NOMO-1 (cell line): Measurements from ENCODE around the gene BORCS5.

Source experiments
- DNase-seq, 2 experiments: peaks; one replicate each; lab custom pipeline; 2025; ENCODE audit not compliant: unreplicated experiment in 2 of 2; lab: John Stamatoyannopoulos, UW

The BORCS5 gene

GRCh38 chr12:12507121-12507520 lies 150.2 kb downstream of the BORCS5 start:
- no peak for DNase-seq

GRCh38 chr12:12508612-12509011 lies 151.7 kb downstream of the BORCS5 start:
- DNase-seq: peak in 1 of 2 experiments; percentile 21

DNA sequence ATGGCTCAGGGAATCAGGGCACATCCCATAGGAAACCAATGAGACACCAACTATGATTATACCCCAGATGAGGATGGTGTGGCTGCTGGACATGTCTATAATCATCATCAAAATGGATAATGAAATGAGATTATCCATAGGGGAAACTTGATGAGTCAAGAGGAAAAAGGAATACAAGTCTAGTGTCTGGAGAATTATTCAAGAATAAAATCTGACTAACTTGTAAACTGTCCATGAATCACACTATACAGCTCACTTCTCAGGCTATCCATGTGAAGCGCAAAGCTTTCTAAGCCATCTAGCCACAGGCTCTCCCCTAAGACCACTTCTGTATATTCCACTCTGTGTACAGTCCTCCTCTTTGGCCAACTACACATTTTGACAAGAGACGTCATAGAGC lies 153.3 kb downstream of the BORCS5 start:
- no peak for DNase-seq

- DNase-seq: no peak
Observed at GRCh38 chr12:12510551-12510950, 153.7 kb downstream of the BORCS5 start.

DNA sequence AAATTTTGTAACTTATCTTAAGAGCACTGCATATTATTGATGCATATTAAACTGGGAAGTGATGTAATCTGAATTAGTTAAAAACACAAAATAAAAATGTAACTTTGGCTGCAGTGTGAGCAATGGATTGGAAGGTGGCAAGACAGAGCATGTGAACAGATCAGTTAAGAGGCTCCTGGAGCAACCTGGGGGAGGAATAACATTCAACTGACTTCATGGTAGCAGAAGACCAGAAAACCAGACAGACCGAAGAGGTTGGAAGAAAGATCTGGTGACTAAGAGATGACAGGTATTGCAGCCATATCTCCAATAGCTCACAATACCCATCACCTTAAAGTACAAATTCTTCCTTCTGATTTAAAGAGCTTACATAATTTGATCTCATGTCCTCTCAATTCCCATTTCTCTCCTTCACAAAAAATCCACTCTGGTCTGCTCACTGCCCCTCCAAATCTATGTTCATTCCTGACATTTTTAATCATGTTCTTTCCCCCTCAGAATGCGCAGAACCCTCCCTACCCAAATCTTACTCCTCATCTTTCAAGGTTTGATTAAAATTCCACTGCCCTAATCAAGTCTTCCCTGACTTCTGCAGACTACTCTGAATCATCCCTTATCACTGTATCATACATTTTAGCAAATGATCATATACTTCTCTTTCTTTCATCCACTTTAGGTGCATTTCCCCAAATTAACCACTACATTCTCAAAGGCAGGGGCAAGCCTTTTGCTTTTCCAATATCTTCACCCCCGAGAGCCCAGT lies 154.3 kb downstream of the BORCS5 start:
- DNase-seq: no peak

DNA sequence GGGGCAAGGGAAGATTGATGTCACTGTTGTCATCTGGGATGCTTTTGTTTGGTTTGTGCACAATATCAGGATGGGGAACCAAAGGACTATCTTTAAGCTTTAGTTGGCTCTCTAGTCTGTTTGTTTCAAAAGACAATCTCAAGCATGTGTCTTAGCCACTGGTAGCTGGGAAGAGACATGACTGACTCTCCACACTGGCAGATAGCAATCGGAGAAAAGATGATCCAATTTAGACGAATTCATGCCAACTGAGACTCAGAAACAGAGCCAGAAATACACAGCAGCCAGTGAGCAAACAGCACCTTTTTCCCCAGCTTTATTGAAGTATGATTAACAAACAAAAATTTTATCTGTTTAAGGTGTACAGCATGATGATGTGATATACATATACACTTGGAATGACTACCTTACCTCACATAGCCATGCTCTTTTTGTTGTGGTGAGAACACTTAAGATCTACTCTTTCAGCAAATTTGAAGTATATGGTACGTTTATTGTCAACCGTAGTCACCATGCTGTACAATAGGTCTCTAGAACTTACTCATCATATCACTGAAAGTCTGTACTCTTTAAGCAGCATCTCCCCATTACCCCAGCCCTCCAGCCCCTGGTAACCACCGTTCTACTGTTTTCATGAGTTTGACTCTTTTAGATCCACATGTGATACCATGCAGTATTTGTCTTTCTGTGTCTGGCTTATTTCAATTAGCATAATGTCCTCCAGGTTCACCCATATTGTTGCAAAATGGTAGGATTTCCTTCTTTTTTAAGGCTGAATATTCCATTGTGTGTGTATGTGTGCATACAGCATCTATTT lies 155.2 kb downstream of the BORCS5 start:
- DNase-seq: no peak

DNA sequence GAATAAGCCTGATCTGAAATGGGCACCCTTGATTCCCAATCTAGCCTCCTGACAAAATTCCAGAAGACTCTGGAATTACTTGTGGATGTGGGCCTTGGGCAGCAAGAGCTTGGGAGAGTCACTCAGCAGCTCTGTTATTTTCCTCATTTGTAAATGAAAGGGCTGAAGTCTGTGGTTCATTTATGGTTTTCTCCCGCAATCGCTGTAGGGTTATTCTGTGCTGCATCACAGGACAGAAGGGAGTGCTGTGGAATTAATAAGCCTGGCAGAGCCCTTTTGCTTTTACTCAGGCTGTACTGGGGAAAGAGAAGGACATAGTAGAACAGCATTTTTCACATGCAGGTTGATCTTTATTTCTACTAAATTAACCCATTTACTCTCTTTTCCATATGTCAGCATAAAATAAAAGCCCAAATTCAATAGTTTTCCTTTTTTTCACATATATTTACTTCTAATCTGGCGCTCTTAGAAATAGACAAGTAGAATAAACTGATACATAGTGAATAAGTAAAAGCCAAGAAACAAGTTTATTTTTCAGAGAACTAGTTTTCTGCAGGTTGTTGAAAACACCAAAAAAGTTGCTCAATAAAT lies 156.6 kb downstream of the BORCS5 start:
- no peak for DNase-seq

DNA sequence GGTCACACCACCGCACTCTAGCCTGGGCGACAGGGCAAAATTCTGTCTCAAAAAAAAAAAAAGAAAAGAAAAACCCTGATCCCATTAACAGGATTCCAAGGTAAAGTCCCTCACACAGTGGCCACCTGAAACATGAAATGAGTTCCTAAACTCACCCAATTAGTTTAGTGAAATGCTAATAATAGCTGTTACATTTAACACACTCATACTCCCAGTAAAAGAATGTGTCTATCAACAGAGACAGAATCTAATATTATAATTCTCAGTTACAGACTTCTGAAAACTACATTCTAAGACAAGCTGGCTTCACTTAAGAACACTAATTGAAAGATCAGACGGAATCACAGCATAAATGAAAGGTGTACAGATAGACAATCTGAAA lies 161.6 kb downstream of the BORCS5 start:
- DNase-seq: no peak

DNA sequence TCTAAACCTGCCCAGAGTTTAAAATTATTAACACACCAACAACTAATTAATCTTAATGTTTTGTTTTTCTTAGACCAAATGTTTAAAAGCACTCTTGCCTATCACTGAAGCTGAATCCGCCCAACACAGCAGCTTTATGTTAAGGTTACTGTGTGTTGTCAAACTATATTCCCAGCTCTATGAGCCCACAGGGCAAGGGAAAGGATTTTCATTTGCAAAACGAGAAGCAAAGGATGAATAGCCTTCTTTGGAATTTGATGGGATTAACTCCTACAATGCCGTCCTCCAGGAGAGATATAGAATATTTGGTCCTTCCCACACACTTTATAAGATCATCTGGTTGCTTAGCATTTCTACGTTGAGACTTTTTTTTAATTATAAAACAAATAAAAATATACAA lies 162.0 kb downstream of the BORCS5 start:
- DNase-seq: no peak
